ENCODE data around the gene NUDCD3. TPM values are rescaled to one million over a fixed set of nuclear protein-coding genes. Genes with fewer than 3 reads are reported as not detected.

NUDCD3 gene
- total RNA-seq, 1 donor from 2014 or later: 107 TPM

DNA sequence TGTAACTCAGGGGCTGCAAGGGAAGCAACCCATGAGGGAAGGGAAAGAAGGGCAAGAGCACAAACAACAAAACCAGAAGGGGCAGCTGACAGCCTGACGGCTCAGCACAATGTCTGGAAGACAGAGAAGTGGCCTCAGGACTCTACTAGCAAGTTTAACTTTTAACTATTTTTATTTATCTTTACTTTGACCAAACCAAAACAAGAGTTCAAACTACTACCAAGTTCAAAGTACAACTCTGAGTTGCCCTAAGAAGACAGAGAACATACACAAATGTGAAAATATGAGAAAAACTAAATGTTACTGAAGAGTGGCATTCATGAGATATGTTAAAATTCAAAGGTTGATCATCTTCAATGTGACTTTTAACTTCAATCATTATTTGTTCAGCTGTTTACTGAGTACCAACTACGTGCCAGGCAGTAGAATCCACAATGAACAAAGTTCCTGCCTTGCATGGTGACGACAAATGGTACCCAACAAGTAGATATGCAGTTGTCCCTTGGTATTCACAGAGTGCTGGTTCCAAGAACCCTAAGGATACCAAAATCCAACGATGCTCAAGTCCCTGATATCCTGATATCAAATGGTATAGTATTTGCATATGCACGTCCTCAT lies 19.7 kb downstream of the NUDCD3 start:
- no peak overlapping the region for H3K4me3 ChIP-seq
- peaks cover 18% of the 10 kb centered on the region for H3K36me3 ChIP-seq
- TF ChIP-seq, protein P1, sequence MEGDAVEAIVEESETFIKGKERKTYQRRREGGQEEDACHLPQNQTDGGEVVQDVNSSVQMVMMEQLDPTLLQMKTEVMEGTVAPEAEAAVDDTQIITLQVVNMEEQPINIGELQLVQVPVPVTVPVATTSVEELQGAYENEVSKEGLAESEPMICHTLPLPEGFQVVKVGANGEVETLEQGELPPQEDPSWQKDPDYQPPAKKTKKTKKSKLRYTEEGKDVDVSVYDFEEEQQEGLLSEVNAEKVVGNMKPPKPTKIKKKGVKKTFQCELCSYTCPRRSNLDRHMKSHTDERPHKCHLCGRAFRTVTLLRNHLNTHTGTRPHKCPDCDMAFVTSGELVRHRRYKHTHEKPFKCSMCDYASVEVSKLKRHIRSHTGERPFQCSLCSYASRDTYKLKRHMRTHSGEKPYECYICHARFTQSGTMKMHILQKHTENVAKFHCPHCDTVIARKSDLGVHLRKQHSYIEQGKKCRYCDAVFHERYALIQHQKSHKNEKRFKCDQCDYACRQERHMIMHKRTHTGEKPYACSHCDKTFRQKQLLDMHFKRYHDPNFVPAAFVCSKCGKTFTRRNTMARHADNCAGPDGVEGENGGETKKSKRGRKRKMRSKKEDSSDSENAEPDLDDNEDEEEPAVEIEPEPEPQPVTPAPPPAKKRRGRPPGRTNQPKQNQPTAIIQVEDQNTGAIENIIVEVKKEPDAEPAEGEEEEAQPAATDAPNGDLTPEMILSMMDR (IDR thresholded peaks at IDR 0.05; ENCODE audit: borderline replicate concordance): no peak
- H3K9me3 ChIP-seq (replicated peaks): no peaks in the 10 kb centered on the region
- no peak for DNase-seq
- H3K27me3 ChIP-seq (ENCODE audit: low read depth): no peaks in the 10 kb centered on the region
- H3K27ac ChIP-seq (replicated peaks): peak overlapping the region; percentile 1
- intact Hi-C loops (cut with micrococcal nuclease): loop anchor here (10.0 kb wide), 2 partner anchors 76 to 226 kb away; no protein-coding TSS in a partner anchor
- peaks cover 88% of the 10 kb centered on the region for H3K4me1 ChIP-seq

DNA sequence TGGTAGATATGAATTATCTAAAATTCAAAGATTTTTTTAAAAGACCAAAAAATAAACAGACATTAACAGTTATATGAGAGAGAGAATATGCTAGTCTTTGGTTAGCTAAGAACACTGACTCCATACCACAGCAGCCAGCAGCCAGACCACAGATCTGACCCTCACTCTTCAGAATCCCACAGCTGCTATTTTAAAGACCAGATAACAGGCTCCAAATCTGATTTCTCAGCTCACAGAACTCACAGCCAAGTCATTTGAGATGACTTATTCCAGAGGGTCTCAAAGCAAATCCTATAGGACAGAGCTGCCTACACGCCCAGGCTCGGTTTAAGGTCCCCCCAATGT lies 20.4 kb downstream of the NUDCD3 start:
- no peak for DNase-seq
- Histone ChIP-seq H3K27ac (replicated peaks) (peak overlapping the region; percentile 1), H3K36me3 (peaks cover 11% of the 10 kb centered on the region), H3K27me3 (ENCODE audit: low read depth) (no peaks in the 10 kb centered on the region), H3K4me1 (peaks cover 89% of the 10 kb centered on the region), H3K9me3 (replicated peaks) (no peaks in the 10 kb centered on the region), H3K4me3 (no peak overlapping the region)
- TF ChIP-seq, protein P1 (IDR thresholded peaks at IDR 0.05; ENCODE audit: borderline replicate concordance): no peak
- intact Hi-C loops (cut with micrococcal nuclease): loop anchor here (10.0 kb wide), 2 partner anchors 75 to 225 kb away; no protein-coding TSS in a partner anchor

DNA sequence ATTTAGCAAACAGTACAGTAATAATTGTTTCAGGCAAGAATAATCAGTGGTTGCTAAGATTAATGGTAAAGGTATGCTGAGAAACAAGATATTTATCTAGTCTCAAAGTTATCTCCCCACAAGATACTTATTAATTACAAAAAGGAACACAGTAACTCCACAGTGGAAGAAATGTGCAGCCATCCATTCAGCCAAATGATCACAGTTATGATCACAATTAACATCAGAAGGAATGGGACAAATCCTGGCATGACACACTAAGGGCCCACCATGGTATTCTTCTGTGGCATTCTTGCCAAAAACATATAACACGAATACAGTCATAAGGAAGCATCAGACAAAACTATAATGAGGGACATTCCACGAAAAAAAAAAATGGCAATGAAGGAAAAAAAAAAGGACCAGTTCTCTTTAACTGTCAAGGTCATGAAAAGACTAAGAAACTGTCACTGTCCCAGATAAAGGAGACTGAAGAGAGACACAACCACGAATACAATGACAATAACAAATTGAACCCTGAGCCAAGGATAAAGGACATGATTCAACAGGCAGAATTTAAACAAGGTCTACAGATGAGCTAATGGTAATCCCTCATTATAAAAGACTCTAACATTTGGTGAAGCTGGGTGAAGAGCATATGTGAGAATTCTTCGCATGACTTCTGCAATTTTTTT lies 20.9 kb downstream of the NUDCD3 start:
- peak overlapping the region; percentile 1 for H3K27ac ChIP-seq (replicated peaks)
- H3K27me3 ChIP-seq (ENCODE audit: low read depth): no peaks in the 10 kb centered on the region
- TF ChIP-seq, protein P1 (IDR thresholded peaks at IDR 0.05; ENCODE audit: borderline replicate concordance): no peak
- intact Hi-C loops (cut with micrococcal nuclease): loop anchor here (10.0 kb wide), 2 partner anchors 75 to 225 kb away; no protein-coding TSS in a partner anchor
- peaks cover 9% of the 10 kb centered on the region for H3K36me3 ChIP-seq
- peaks cover 89% of the 10 kb centered on the region for H3K4me1 ChIP-seq
- no peak overlapping the region for H3K4me3 ChIP-seq
- no peaks in the 10 kb centered on the region for H3K9me3 ChIP-seq (replicated peaks)
- no peak for DNase-seq

DNA sequence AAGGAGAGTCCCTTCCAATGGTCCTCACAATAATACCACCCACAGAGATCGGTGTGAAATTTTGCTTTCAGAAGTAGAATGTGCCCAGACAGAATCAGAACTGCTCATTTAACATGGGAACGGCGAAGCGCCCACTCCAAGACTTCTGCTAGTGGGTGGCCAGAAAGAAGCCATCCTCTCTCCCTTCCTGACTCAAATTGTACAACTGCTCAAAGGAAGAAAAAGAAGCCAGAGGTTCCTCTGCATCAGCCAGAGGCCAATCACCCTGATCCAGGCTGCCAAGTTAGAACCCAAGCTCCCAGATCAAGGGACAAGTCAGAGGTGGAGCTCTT lies 23.3 kb downstream of the NUDCD3 start:
- Histone ChIP-seq H3K27ac (replicated peaks) (no peak overlapping the region), H3K4me1 (peaks cover 85% of the 10 kb centered on the region), H3K4me3 (no peak overlapping the region), H3K27me3 (ENCODE audit: low read depth) (no peaks in the 10 kb centered on the region), H3K9me3 (replicated peaks) (no peaks in the 10 kb centered on the region), H3K36me3 (peaks cover 9% of the 10 kb centered on the region)
- intact Hi-C loops (cut with micrococcal nuclease): no loop called here
- no peak for DNase-seq
- TF ChIP-seq, protein P1 (IDR thresholded peaks at IDR 0.05; ENCODE audit: borderline replicate concordance): no peak

DNA sequence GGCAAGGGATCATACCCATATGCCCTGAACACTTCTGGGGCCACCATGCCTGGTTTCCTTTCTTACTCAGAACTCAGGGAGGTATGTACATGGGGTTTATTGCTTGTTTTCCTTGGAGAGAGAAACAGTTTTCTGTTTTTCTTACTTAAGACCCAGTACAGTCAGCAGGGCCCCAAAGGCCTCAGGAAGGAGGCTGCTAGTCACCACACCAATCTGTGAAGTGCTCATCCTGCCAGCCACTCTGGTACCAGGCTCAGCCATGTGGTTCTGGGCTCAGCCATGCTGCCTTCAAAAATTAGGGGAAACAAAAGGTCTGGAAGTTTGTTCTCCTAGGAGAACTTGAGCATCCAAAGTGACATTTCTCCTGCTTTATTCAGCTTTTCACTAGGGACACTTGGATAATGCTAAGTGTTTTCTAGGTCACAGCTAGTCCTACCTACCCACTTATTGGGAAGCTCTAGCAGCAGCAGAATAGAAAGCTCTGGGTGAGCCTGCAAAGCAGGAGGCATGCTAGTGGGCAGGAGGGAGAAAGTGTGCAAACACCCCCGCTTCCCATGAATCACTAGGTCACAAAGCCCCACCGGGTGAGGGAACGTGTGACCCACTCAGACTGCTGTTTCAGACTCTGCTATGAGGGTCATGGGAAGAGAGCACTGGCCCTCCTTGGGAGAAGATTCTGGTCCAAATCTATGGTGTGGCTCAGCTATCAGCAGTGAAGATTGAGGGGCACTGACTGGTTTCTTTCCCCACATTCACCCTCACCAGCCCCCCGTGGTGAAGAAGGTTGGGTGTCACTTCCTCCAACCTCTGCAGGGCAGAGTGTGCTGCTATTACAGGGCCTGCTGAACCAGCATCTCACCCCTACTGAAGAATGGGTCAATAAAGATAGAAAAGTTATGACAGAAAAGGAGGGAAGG lies 23.9 kb downstream of the NUDCD3 start:
- Histone ChIP-seq H3K36me3 (peaks cover 9% of the 10 kb centered on the region), H3K4me1 (peaks cover 86% of the 10 kb centered on the region), H3K4me3 (no peak overlapping the region), H3K27ac (replicated peaks) (no peak overlapping the region), H3K27me3 (ENCODE audit: low read depth) (no peaks in the 10 kb centered on the region), H3K9me3 (replicated peaks) (no peaks in the 10 kb centered on the region)
- intact Hi-C loops (cut with micrococcal nuclease): no loop called here
- no peak for DNase-seq
- TF ChIP-seq, protein P1 (IDR thresholded peaks at IDR 0.05; ENCODE audit: borderline replicate concordance): no peak

Measured in left ventricle myocardium inferior (tissue), 1 donor.